GM19099 (cell line): Measurements from ENCODE around the gene TMEM156.

Experiments used
- POLR2A ChIP-seq: IDR thresholded peaks from 3 replicates; pipeline ENCODE4 v1.6.1; 2011; ENCODE audit warnings: low read depth; ENCODE audit not compliant: insufficient read length; ENCODE audit errors: extremely low read depth

TMEM156 gene

GRCh38 chr4:38954727-38955126 lies 77.5 kb downstream of the TMEM156 start:
- TF ChIP-seq POLR2A: no peak

- TF ChIP-seq POLR2A: no peak
Observed at GRCh38 chr4:38952017-38952416, 80.2 kb downstream of the TMEM156 start.

- TF ChIP-seq POLR2A: no peak
Observed at GRCh38 chr4:38951598-38951997, 80.6 kb downstream of the TMEM156 start.

- TF ChIP-seq POLR2A: no peak
Observed at GRCh38 chr4:38950734-38951133, 81.5 kb downstream of the TMEM156 start.

- no peak for TF ChIP-seq POLR2A
Observed at GRCh38 chr4:38950159-38950558, 82.0 kb downstream of the TMEM156 start.

- TF ChIP-seq POLR2A: no peak
Observed at GRCh38 chr4:38949411-38950051, 82.7 kb downstream of the TMEM156 start.

- TF ChIP-seq POLR2A: no peak
Observed at GRCh38 chr4:38948551-38948950, 83.7 kb downstream of the TMEM156 start.

- TF ChIP-seq POLR2A: no peak
Observed at GRCh38 chr4:38946919-38947318, 85.3 kb downstream of the TMEM156 start.

GRCh38 chr4:38944440-38944839 lies 87.8 kb downstream of the TMEM156 start:
- TF ChIP-seq POLR2A: no peak

GRCh38 chr4:38943343-38943742 lies 88.9 kb downstream of the TMEM156 start:
- TF ChIP-seq POLR2A: no peak

- no peak for TF ChIP-seq POLR2A
Observed at GRCh38 chr4:38940476-38940875, 91.7 kb downstream of the TMEM156 start.

- no peak for TF ChIP-seq POLR2A
Observed at GRCh38 chr4:38939165-38939564, 93.0 kb downstream of the TMEM156 start.

- TF ChIP-seq POLR2A: no peak
Observed at GRCh38 chr4:38935391-38936073, 96.7 kb downstream of the TMEM156 start.

- no peak for TF ChIP-seq POLR2A
Observed at GRCh38 chr4:38931125-38931524, 101.1 kb downstream of the TMEM156 start.

- TF ChIP-seq POLR2A: no peak
Observed at GRCh38 chr4:38930707-38931106, 101.5 kb downstream of the TMEM156 start.

- TF ChIP-seq POLR2A: no peak
Observed at GRCh38 chr4:38930204-38930603, 102.0 kb downstream of the TMEM156 start.
